Measurements from ENCODE around the gene CHST6.

DNA sequence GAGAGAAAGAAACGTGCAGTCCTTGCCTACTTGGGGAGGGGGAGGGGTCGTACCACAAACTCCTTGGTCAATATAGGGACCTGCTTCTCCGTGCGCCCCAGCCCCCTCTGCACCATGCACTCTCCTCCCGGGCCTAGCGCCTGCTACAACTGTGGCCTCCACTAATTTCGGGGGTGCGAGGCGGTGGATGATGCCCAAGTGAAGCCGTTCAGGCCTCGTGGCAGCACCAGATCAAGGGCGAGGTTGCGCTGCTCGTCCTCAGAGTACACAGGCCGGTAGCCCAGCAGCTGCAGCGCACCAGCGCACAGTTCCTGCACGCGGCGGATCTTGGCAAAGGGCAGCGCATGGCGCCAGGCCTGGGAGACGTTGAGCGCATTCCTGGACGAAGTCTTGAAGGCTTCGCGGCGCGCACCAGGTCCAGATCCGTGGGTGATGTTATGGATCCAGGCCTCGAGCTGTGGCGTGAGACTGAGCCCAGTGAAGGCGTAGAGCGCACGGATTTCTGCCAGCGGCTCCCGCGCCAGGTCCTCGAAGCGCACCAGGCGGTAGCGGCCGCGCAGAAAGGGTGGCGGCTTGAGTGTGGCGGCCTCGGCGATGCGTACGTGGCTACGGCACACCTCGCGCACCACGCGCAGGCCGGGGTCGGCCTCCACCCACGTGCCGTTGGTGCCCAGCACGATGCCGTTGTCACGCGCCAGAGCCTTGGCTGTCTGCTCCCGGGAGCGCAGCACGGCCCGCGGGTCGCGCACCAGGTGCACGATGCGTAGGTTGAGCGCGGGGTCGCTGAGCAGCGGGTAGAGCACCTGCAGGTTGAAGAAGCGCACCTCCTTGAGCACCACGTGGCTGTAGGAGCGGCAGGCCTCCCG, 16.5 kb downstream of the CHST6 start:
- no peak for TF ChIP-seq GATA2 (IDR thresholded peaks at IDR 0.05; ENCODE audit: low read depth, low read length)
- no peak for TF ChIP-seq GATA3 (IDR thresholded peaks at IDR 0.05; ENCODE audit: low read depth, low read length)
